ENCODE measurements around the gene RAB15.
"Not testable (repeated sequence)": the region's sequence is repeated elsewhere in the genome, so short reads cannot be mapped to it uniquely, and the experiment has no call there.

Gene RAB15

GRCh38 chr14:64934338-64934929, 37.7 kb downstream of the RAB15 start:
- no peak for DNase-seq

GRCh38 chr14:64932231-64932630, 39.9 kb downstream of the RAB15 start:
- DNase-seq, result no peak

GRCh38 chr14:64931123-64931522, 41.0 kb downstream of the RAB15 start:
- DNase-seq, result no peak

- DNase-seq, result no peak
Observed at GRCh38 chr14:64930085-64930843, 41.9 kb downstream of the RAB15 start.

- no peak for DNase-seq
Observed at GRCh38 chr14:64929014-64929359, 43.1 kb downstream of the RAB15 start.

GRCh38 chr14:64928239-64929013, 43.7 kb downstream of the RAB15 start:
- DNase-seq, result peak; percentile 28

- DNase-seq, result no peak
Observed at GRCh38 chr14:64927031-64927430, 45.1 kb downstream of the RAB15 start.

GRCh38 chr14:64926398-64926995, 45.6 kb downstream of the RAB15 start:
- DNase-seq, result no peak

- no peak for DNase-seq
Observed at GRCh38 chr14:64923015-64923414, 49.1 kb downstream of the RAB15 start.

GRCh38 chr14:64920465-64920864, 51.7 kb downstream of the RAB15 start:
- no peak for DNase-seq

GRCh38 chr14:64919618-64920017, 52.5 kb downstream of the RAB15 start:
- DNase-seq, result no peak

GRCh38 chr14:64919215-64919614, 52.9 kb downstream of the RAB15 start:
- no peak for DNase-seq

- DNase-seq, result no peak
Observed at GRCh38 chr14:64918216-64918615, 53.9 kb downstream of the RAB15 start.

- DNase-seq, result no peak
Observed at GRCh38 chr14:64915797-64916196, 56.3 kb downstream of the RAB15 start.

- no peak for DNase-seq
Observed at GRCh38 chr14:64915029-64915424, 57.1 kb downstream of the RAB15 start.

- peak; percentile 98 for DNase-seq
Observed at GRCh38 chr14:64914237-64915028, 57.7 kb downstream of the RAB15 start, which contains the start of gene CHURC1. CHURC1 (plus strand) TSS chr14:64914455; CDS start chr14:64914496, 41 bp downstream.

GRCh38 chr14:64913477-64913876, 58.7 kb downstream of the RAB15 start:
- not testable (repeated sequence) for DNase-seq

GRCh38 chr14:64912261-64912660, 59.9 kb downstream of the RAB15 start:
- DNase-seq, result peak; percentile 10

GRCh38 chr14:64910847-64911495, 61.2 kb downstream of the RAB15 start:
- DNase-seq, result no peak

GRCh38 chr14:64906022-64906421, 66.1 kb downstream of the RAB15 start:
- no peak for DNase-seq

- DNase-seq, result no peak
Observed at GRCh38 chr14:64899958-64900357, 72.2 kb downstream of the RAB15 start.

All from CD4-positive, alpha-beta T cell treated with Interleukin-12 subunit alpha and Interleukin-12 subunit beta, for 1 hour (primary cell).